Endometrial microvascular endothelial cells (primary cell): ENCODE data around the gene CBFA2T3. TPM values are rescaled to one million over a fixed set of nuclear protein-coding genes. Genes with fewer than 3 reads are reported as not detected.

Experiments used
- in situ Hi-C: cut with HindIII; loops from 2 replicates; pipeline ENCODE4 v1.10.0; 2017; ENCODE audit warnings: low sequenced_read_pairs, low pct_unique_long_range_greater_than_20kb; ENCODE audit errors: inconsistent ontology term
- total RNA-seq: library from RNA; depleted of rRNA; stranded (reverse); fragments of >200 nt; gene quantifications from one replicate; pipeline ENCODE4 v1.2.3, GENCODE V29; 2015; ENCODE audit errors: inconsistent ontology term

The CBFA2T3 gene
- total RNA-seq, 1 donor from 2014 or later: not detected

- in situ Hi-C loops: no loop called here
Observed at GRCh38 chr16:88842806-88843205, 134.2 kb downstream of the CBFA2T3 start.

- in situ Hi-C loops: no loop called here
Observed at GRCh38 chr16:88842308-88842756, 134.7 kb downstream of the CBFA2T3 start.

- in situ Hi-C loops: no loop called here
Observed at GRCh38 chr16:88841521-88842307, 135.3 kb downstream of the CBFA2T3 start.

- in situ Hi-C loops: no loop called here
Observed at GRCh38 chr16:88840600-88841215, 136.3 kb downstream of the CBFA2T3 start.

- in situ Hi-C loops: no loop called here
Observed at GRCh38 chr16:88839745-88840599, 137.0 kb downstream of the CBFA2T3 start.

- in situ Hi-C loops: no loop called here
Observed at GRCh38 chr16:88839026-88839529, 137.9 kb downstream of the CBFA2T3 start.

GRCh38 chr16:88838566-88838965 is 138.4 kb downstream of the CBFA2T3 start:
- in situ Hi-C loops: no loop called here

GRCh38 chr16:88837806-88838205 is 139.2 kb downstream of the CBFA2T3 start:
- in situ Hi-C loops: no loop called here

GRCh38 chr16:88836791-88837190 is 140.2 kb downstream of the CBFA2T3 start:
- in situ Hi-C loops: no loop called here

- in situ Hi-C loops: no loop called here
Observed at GRCh38 chr16:88835818-88836217, 141.2 kb downstream of the CBFA2T3 start.

GRCh38 chr16:88835383-88835782 is 141.6 kb downstream of the CBFA2T3 start:
- in situ Hi-C loops: no loop called here

- in situ Hi-C loops: no loop called here
Observed at GRCh38 chr16:88834670-88835069, 142.3 kb downstream of the CBFA2T3 start.

GRCh38 chr16:88833086-88833485 is 143.9 kb downstream of the CBFA2T3 start:
- in situ Hi-C loops: no loop called here

- in situ Hi-C loops: no loop called here
Observed at GRCh38 chr16:88831838-88832237, 145.2 kb downstream of the CBFA2T3 start.

- in situ Hi-C loops: no loop called here
Observed at GRCh38 chr16:88830783-88831182, 146.2 kb downstream of the CBFA2T3 start.

GRCh38 chr16:88830258-88830657 is 146.7 kb downstream of the CBFA2T3 start:
- in situ Hi-C loops: no loop called here

GRCh38 chr16:88828711-88829110 is 148.3 kb downstream of the CBFA2T3 start:
- in situ Hi-C loops: no loop called here

GRCh38 chr16:88827727-88828126 is 149.3 kb downstream of the CBFA2T3 start:
- in situ Hi-C loops: no loop called here

GRCh38 chr16:88826070-88826840 is 150.8 kb downstream of the CBFA2T3 start:
- in situ Hi-C loops: no loop called here
